ENCODE measurements around the gene NANP. TPM values are rescaled to one million over a fixed set of nuclear protein-coding genes. Genes with fewer than 3 reads are reported as not detected.

NANP gene
- total and polyA plus RNA-seq, 2 of the 13 experiments (the other 11 are each of a cell fraction or from before 2014, with no cell fraction given), result 8.9 to 21.5 TPM

GRCh38 chr20:25623225-25623735 is 534 bp downstream of the NANP start (continued):
- TF ChIP-seq ZNF644 (CRISPR knock-in tag; IDR thresholded peaks at IDR 0.05; ENCODE audit: low read depth) (no peak), ZNF576 (CRISPR knock-in tag; IDR thresholded peaks at IDR 0.05) (peak; percentile 93), HMGA1 (CRISPR knock-in tag; conservative IDR thresholded peaks at IDR 0.05) (no peak), ZNF784 (CRISPR knock-in tag; IDR thresholded peaks at IDR 0.05; ENCODE audit: borderline replicate concordance) (0 out of 2 replicates have a peak, but pooled peaks have one; percentile 11), ZNF333 (CRISPR knock-in tag; IDR thresholded peaks at IDR 0.05; ENCODE audit: borderline replicate concordance) (peak; percentile 72; the same call in 1 of the 2 replicates), HIVEP1 (CRISPR knock-in tag; IDR thresholded peaks at IDR 0.05) (0 out of 2 replicates have a peak, but pooled peaks have one; percentile 59), POLR2G (IDR thresholded peaks at IDR 0.05; ENCODE audit: low read depth, low read length) (no peak), ZBTB3 (CRISPR knock-in tag; IDR thresholded peaks at IDR 0.05; ENCODE audit: borderline replicate concordance, low read depth) (peak; percentile 22; the same call in 1 of the 2 replicates), ZNF512B (CRISPR knock-in tag; IDR thresholded peaks at IDR 0.05; ENCODE audit: borderline replicate concordance) (peak; percentile 5; the same call in 1 of the 2 replicates), KLF15 (CRISPR knock-in tag; IDR thresholded peaks at IDR 0.05; ENCODE audit: borderline replicate concordance) (peak; percentile 79; the same call in 1 of the 2 replicates), ZNF577 (CRISPR knock-in tag; IDR thresholded peaks at IDR 0.05; ENCODE audit: borderline replicate concordance, low read depth) (peak; percentile 81; the same call in 1 of the 2 replicates), TERF1 (CRISPR knock-in tag; IDR thresholded peaks at IDR 0.05) (peak; percentile 93; the same call in 1 of the 2 replicates), TCF7L2 (IDR thresholded peaks at IDR 0.05; ENCODE audit: low read depth, low read length) (no peak), ELF1 (CRISPR knock-in tag; IDR thresholded peaks at IDR 0.05) (no peak), HNRNPL (IDR thresholded peaks at IDR 0.05; ENCODE audit: low read depth, low read length) (peak; percentile 41; the same call in 1 of the 2 replicates), TFDP1 (CRISPR knock-in tag; IDR thresholded peaks at IDR 0.05; ENCODE audit: borderline replicate concordance) (peak; percentile 66; the same call in 1 of the 2 replicates), ZNF484 (CRISPR knock-in tag; IDR thresholded peaks at IDR 0.05; ENCODE audit: borderline replicate concordance, low read depth) (no peak), NCOR1 (IDR thresholded peaks at IDR 0.05; ENCODE audit: borderline replicate concordance, low read length) (no peak), ZNF816 (CRISPR knock-in tag; IDR thresholded peaks at IDR 0.05; ENCODE audit: borderline replicate concordance) (no peak), ATF2 (CRISPR knock-in tag; IDR thresholded peaks at IDR 0.05) (no peak)

Measured in HepG2 (cell line).